Measurements from ENCODE around the gene AFF2. TPM values are rescaled to one million over a fixed set of nuclear protein-coding genes. Genes with fewer than 3 reads are reported as not detected.

AFF2 gene
- polyA plus RNA-seq, 1 of the 3 experiments (the other 2 are of a cell fraction), result not detected

DNA sequence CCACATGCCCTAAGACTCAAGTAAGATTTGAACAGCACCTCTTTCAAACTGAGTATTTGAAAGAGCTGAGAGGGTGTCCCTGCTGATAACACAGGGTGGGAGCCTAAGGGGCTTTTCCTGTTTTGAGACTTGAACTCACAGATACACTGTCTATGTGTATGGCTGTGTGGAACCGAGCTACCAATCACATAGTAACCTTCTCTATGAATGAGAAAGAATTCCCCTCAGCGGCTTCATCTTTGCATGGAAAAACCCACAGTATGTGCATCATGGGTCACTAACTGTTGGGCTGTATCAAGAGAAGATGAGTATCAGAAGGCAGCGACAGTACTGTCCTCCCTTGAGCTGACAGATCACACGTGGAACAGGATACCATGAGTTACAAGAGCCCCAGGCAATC, 336.3 kb downstream of the AFF2 start:
- Histone ChIP-seq H3F3A (replicated peaks; ENCODE audit: insufficient read depth) (no peaks in the 10 kb centered on the region), H4K20me1 (ENCODE audit: insufficient read depth) (no peaks in the 10 kb centered on the region), H3K36me3 (replicated peaks in 1 of 2; ENCODE audit: control insufficient read depth in 1 of 2, insufficient read depth in 2 of 2, low read length in 1 of 2) (no peaks in the 10 kb centered on the region), H3K4me2 (no peak overlapping the region), H3K27ac (ENCODE audit: low read depth in 2 of 2, low read length in 1 of 2) (no peak overlapping the region), H3K4me3 (ENCODE audit: low read depth in 2 of 2, low read length in 1 of 2) (no peak overlapping the region), H3K9me3 (no peaks in the 10 kb centered on the region), H3K4me1 (ENCODE audit: control insufficient read depth in 1 of 2, insufficient read depth in 2 of 2, low read depth in 1 of 2, low read length in 1 of 2) (no peaks in the 10 kb centered on the region), H3K79me2 (ENCODE audit: insufficient read depth) (no peaks in the 10 kb centered on the region), H3K9me2 (no peaks in the 10 kb centered on the region), H3K27me3 (ENCODE audit: insufficient read depth) (no peaks in the 10 kb centered on the region), H2AFZ (ENCODE audit: low read depth) (no peak overlapping the region), H3K9ac (no peak overlapping the region)
- ChIA-PET POLR2A (no interaction called here), CTCF (no interaction called here)
- no peak for TF ChIP-seq MXI1 (IDR thresholded peaks at IDR 0.05; ENCODE audit: low read depth, low read length)
- TF ChIP-seq EZH2phosphoT487 (IDR thresholded peaks at IDR 0.05; ENCODE audit: borderline replicate concordance, low read depth), result no peak
- TF ChIP-seq ELF1 (IDR thresholded peaks at IDR 0.05), result no peak
- TF ChIP-seq, protein P1, sequence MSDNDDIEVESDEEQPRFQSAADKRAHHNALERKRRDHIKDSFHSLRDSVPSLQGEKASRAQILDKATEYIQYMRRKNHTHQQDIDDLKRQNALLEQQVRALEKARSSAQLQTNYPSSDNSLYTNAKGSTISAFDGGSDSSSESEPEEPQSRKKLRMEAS (IDR thresholded peaks at IDR 0.05; ENCODE audit: low read depth), result no peak
- TF ChIP-seq ZBTB33 (IDR thresholded peaks at IDR 0.05; ENCODE audit: borderline replicate concordance, low read depth), result no peak
- no peak for TF ChIP-seq MEF2A (IDR thresholded peaks at IDR 0.05; ENCODE audit: borderline replicate concordance, low read depth)
- TF ChIP-seq YY1 (IDR thresholded peaks at IDR 0.05; ENCODE audit: low read depth), result no peak
- no peak for TF ChIP-seq SIN3A (IDR thresholded peaks at IDR 0.05; ENCODE audit: borderline replicate concordance, low read depth, low read length)
- no peak for TF ChIP-seq GABPA (IDR thresholded peaks at IDR 0.05; ENCODE audit: low read depth)
- TF ChIP-seq TAF1 (IDR thresholded peaks at IDR 0.05; ENCODE audit: borderline replicate concordance, low read depth, low read length), result no peak
- TF ChIP-seq CTCF (IDR thresholded peaks at IDR 0.05), result no peak
- TF ChIP-seq JUND (IDR thresholded peaks at IDR 0.05), result no peak
- TF ChIP-seq NRF1 (IDR thresholded peaks at IDR 0.05; ENCODE audit: low read depth, low read length), result no peak
- TF ChIP-seq IRF3 (IDR thresholded peaks at IDR 0.05; ENCODE audit: low read depth, low read length), result no peak
- no peak for TF ChIP-seq TEAD4 (IDR thresholded peaks at IDR 0.05; ENCODE audit: borderline replicate concordance, insufficient read depth)
- DNase-seq, result no peak
- WGBS (ENCODE audit: low lambda C conversion rate), result 3% methylated on average over 4 of the region's 4 CpGs

All from SK-N-SH (cell line).